Skeletal muscle cell (primary cell): ENCODE measurements around the gene JADE2.
"Not testable (repeated sequence)": the region's sequence is repeated elsewhere in the genome, so short reads cannot be mapped to it uniquely, and the experiment has no call there.

ENCODE experiments used
- DNase-seq: peaks from one replicate; pipeline ENCODE4 v3.0.0-alpha.2; 2010; ENCODE audit warnings: low read depth
- H3K4me3 ChIP-seq: 2 replicates; pipeline ENCODE4 v1.5.1; 2011; ENCODE audit warnings: low read depth, mild to moderate bottlenecking, control low read depth, low read length, moderate library complexity

JADE2 gene

DNA sequence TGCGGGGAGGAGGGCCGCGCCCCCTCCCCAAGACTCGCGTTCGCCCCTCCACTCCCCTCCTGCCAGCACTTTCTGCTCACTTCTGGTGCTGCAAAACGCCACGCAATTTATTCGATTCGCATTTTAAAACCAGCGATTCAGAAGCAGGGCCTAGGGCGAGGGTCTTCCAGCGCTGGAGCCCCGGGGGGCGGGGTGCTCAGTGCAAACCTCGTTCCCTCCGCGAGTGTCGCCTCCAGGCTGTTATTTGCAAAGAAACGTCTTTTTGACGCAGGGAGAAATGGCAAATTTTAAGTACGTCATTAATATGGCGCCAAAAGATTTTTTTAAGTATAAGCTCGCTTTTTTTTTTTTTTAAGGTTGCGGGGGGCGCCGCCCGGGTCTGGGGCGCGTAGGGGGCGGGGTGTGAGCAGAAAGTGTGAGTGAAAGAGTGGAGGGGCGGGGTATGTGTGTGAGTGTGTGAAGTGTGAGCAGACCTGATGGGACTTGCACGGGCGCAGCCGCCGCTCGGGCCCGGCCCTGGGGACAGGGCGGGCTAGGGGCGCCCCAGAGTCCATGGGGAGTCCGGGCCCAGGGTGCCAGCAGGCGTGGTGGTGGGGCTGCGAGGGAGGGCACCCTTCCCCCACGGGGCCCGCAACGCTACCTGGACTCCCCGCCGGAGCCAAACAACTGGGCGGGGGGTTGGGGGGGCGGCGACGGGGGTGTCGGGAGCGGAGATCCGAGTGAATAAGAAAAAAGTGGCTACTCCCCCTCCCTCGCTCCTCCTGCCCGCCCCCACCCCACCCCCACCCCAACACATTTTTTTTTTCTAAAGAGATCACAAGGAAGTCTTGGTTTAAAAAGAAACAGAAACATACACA lies at the start of gene JADE2:
JADE2 (plus strand) TSS at position 845 of the 857 bp plus-strand sequence. CDS start 10,188 bp downstream, outside the sequence.
- DNase-seq = no peak
- peak within 1 kb of the TSS; percentile 77 for H3K4me3 ChIP-seq

DNA sequence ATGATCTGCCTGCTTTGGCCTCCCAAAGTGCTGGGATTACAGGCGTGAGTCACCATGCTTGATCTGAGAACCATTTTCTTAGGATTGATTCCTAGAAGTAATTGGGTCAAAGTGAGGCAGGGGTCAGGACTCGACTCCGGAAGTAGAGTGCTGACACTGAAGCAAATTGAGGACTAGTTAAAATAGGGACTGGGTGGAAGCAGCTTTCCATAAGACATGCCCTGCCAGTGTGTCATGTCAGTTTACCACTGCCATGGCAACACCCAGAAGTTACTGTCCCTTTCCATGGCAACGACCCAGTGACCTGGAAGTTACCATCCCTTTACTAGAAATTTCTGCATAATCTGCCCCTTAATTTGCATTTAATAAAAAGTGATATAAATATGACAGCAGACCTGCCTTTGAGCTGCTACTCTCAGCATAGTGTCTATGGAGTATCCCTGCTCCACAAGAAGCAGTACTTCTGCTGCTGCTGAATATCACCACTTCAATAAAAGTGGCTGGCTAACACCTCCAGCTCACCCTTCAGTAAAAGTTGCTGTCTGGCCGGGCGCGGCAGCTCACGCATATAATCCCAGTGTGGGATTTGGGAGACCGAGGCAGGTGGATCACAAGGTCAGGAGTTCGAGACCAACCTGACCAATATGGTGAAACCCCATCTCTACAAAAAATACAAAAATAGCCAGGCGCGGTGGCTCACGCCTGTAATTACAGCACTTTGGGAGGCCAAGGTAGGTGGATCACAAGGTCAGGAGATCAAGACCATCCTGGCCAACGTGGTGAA lies 47.8 kb upstream of the JADE2 start:
- DNase-seq = no peak

DNA sequence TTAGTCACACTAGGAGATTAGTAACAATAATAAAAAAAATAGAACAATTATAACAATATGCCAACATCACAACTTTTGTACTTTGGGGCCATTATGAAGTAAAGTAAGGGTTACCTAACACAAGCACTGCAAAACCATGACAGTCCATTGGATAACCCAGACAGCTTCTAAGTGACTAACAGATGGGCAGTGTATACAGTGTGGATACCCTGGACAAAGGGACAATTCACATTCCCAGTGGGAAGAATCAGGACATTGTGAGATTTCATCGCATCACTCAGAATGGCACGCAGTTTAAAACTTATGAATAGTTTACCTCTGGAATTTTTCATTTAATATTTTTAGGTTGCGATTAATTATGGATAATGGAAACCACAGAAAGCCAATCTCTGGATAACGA lies 45.6 kb upstream of the JADE2 start:
- no peak for DNase-seq

More for the DNA sequence above, 47.8 kb upstream of the JADE2 start:
- no peak overlapping the region for H3K4me3 ChIP-seq

DNA sequence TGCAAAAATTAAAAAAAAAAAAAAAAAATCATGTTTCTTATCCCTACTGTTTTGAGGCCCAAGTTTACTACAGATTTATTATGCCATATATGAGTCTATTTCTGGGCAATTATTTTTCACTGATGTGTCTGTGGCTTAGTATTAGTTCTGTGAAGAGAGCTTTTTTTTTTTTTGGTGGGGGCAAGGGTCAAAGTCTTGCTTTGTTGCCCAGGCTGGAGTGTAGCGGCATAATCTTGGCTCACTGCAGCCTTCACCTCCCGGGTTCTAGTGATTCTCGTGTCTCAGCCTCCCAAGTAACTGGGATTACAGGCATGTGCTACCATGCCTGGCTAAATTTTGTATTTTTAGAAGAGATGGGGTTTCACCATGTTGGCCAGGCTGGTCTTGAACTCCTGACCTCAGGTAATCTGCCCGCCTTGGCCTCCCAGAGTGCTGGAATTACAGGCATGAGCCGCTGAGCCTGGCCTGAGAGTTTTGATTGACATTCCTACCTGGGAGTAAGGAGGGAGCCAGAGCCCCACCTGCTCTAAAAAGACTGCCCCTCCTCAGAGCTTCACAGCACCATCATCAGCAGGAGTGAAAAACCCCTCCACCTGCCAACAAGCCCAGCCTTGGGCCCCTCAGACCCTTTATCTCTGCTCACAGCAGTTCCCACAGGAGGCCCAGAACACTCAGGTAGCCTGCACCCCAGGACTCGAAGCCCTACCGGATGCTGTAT lies 36.1 kb upstream of the JADE2 start:
- no peak for DNase-seq
- H3K4me3 ChIP-seq = no peak overlapping the region

More for the DNA sequence above, 45.6 kb upstream of the JADE2 start:
- H3K4me3 ChIP-seq = no peak overlapping the region

DNA sequence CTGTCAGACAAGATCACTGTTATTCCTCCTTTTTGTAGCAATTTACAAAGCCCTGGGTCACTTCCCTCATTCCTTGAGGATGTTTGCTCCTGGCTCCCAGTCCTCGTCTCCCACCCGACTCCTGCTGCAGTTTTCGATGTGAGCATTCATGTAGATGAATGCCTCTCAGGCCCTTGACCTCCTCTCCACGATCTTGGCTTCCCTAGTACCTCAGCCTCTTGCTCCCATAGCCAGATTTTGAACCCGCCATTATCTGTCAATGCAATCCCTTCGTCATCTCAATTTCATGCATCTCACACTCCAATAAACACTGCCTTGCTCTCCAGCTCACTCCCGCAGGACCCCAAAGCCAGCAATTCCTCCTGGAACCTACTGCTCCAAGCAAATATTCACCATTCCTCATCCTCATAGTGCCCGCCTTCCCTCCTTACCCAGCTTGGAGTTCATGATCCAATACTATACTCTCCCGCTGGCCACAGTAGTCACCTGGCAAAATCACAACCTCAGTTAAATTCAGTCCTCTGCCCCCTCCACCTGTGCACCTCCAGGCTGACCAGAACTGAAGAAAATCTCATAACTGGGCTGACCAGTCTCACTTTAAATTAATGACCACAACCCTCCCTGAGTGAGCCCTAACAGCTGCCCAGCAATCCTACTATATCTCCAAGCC lies 35.1 kb upstream of the JADE2 start:
- no peak overlapping the region for H3K4me3 ChIP-seq
- DNase-seq = no peak

DNA sequence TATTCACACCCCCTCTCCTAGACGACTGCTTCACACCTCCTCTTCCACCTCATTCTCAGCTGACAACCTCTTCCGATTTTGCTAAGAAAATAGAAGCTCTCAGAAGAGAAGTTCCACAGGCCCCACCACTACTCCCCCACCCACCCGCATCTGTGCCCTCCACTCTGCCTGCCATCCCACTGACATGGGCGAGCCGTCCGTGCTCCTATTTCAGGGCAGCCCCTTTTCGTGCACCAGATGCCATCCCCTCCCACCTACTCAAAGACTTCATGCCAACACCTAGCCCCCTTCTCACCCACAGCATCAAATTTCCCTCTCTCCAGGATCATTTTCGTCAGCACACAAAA lies 34.6 kb upstream of the JADE2 start:
- no peak overlapping the region for H3K4me3 ChIP-seq
- DNase-seq = no peak

DNA sequence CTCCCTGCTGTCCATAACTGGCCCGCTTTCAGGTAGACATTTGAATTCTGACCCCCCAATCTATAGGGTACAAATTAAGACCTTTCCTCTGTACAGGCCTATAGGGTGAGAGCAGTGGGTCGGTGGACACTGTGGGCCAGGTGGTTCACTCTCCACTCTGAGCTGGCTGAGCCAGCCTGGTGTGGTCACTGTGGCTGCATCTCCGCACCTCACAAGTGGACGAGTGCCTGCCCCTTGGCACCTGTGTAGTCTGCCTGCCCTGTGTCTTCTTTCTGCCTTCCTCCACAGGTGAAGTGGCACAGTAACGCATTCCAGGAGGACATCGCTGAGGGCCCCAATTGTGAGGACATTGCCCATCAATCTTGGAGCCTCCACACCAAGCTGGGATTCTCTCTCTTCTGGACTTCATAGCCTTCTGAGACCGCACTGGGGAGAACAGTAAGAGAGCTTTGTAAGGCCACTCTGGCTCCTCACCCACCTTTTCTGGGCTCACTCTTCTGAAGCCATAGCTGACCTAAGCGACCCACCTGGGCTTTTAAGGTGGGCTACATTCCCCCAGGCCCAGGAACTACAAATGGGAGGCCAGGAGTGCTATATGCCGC lies 33.5 kb upstream of the JADE2 start:
- H3K4me3 ChIP-seq = no peak overlapping the region
- no peak for DNase-seq

DNA sequence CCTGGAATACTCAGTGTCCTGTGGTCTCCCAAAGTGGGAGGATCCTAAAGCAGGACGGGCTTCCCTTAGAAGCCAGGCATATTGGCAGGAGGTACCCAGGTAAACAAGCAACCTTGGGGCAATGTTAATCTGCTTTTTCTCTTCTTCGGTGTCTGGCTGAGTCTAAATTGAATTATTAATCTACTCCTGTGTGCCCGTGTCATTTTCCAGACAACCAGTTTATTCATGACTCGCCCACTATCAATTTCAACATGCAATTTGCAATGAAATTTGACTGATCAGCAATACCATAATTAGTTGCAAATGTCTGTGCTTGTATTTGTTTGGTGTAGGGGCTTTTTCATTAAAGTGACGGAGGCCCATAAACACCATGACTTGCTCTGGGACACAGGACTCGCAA lies 32.9 kb upstream of the JADE2 start:
- no peak overlapping the region for H3K4me3 ChIP-seq
- no peak for DNase-seq

DNA sequence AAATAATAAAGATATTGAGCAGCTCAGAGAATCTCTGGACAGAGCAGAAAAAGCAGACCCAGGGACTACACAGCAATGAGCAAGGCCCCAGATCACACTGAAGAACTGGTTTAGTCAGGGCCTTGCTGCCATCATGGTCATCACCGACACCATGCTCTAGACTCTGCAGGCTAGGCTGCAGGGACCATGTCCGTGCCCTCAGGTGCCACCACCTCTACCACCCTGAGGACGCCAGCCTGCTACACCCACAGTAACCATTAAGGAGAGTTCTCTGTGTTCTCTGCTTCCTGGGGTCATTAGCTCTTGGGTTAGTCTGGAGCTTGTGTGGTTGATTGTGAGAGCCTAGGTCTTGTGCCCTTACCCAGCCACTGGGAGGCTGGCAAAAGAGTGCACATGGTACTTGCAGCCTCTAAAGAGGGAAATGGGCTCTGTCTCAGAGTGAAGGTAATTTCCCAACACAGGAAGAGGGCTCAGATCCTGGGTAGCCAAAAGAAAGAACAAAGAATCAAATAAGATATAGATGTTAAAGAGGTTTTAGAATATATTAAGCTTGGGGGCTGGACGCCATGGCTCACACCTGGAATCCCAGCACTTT lies 31.9 kb upstream of the JADE2 start:
- no peak for DNase-seq
- H3K4me3 ChIP-seq = no peak overlapping the region

DNA sequence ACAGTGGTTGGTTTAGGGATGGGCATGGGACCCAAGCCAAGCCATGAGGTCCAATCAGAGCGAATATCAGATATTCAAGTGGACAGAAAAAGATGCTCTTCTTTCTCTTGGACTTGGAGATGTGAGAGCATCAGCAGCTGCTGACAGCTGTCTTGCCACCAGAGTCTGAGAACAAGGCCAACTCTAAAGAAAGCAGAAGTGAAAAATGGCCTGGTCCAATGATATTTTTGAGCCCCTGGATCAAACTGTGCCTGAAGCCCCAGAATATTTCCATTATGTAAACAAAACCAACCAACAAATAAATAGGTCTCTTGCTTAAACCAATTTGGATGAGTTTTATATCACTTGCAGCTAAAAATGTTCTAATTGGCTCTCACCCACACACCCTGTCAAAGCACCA lies 30.7 kb upstream of the JADE2 start:
- no peak overlapping the region for H3K4me3 ChIP-seq
- DNase-seq = no peak

DNA sequence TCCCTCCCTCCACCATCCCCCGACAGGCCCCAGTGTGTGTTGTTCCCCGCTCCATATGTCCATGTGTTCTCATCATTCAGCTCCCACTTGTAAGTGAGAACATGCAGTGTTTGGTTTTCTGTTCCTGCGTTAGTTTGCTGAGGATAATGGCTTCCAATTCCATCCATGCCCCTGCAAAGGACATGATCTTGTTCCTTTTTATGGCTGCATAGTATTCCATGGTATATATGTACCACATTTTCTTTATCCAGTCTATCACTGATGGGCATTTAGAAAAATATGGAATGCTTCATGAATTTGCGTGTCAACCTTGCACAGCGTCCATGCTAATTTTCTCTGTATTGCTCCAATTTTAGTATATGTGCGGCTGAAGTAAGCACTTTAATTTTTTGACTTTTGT lies 25.6 kb upstream of the JADE2 start:
- DNase-seq, H3K4me3 ChIP-seq: not testable (repeated sequence)

DNA sequence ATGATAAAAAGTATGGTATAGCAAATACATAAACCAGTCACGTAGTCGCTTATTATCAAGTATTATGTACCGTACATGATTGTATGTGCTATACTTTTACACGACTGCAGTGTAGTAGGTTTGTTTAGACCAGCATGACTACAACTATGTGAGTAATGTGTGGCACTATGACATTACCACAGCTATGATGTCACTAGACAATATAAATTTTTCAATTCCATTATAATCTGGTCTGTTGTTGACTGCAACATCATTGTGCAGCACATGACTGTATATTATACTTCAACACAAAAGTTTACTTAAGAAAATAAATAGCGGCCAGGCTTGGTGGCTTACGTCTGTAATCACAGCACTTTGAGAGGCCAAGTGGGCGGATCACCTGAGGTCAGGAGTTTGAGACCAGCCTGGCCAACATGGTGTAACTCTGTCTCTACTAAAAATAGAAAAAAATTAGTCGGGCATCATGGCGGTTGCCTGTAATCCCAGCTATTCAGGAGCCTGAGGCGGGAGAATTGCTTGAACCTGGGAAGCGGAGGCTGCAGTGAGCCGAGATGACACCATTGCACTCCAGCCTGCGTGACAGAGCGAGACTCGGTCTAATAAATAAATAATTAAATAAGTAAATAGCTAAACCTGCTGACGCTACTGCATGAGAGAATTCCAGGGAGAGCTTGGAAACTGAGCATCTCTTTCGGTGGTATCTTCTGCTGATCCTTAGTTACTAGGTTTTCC lies 24.6 kb upstream of the JADE2 start:
- H3K4me3 ChIP-seq = no peak overlapping the region
- no peak for DNase-seq

DNA sequence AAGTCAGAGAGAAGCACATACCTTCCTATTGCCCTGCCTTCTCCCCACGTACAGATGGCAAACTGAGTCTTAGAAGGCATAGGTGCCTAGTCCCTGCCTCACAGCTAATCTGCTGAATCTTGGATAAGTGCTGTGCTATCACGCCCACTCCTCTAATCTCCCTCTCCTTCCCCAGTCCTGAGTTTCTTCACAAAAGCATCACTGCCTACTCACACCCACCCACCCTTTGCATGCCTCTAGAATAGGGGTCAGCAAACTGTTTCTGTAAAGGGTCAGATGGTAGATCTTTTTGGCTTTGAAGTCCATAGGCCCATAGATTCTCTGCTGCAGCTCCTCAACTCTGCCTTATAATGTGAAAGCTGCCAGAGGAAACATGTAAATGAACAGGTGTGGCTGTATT lies 23.2 kb upstream of the JADE2 start:
- H3K4me3 ChIP-seq = no peak overlapping the region

DNA sequence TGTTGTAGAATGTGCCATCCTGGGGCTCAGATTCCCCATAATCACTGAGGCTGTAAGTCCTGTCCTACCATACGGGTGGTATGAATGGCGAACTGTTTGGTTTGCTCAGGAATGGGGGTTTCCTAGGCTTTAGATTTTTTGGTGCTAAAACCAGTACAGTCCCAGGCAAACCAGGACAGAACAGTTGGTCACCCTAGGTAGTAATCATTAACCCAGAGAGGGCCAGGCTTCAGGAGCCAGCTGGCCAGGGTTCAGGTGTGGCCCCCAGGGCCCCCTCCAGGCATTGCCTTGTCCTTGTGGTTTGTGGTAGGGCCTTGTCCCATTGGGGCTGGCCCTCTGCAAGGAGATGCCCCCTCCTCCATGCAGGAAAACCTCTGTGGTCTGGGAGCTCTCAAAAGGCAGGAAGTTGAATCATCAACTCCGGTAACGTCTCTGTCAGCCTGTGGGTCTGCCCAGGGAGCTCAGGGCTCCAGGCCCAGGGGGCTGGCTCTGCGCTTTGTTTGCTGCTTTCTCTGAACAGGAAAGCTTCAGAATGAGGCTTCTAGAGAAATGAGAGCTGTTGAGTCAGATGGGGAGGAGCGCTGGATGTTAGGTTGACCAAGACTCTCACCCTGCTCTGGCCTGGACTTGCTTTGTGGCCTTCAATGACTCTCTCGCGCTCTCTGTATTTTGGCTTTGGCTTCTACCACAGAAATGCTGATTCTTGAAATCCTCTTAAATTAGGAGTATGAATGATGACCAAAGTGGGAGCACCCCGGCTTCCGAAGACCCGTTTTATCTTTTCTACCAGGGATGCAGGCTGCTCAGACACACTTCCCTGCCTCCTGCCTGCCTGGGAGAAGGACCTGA lies 22.2 kb upstream of the JADE2 start:
- H3K4me3 ChIP-seq = no peak overlapping the region
- DNase-seq = peak; percentile 94

More for the DNA sequence above, 23.2 kb upstream of the JADE2 start:
- no peak for DNase-seq

DNA sequence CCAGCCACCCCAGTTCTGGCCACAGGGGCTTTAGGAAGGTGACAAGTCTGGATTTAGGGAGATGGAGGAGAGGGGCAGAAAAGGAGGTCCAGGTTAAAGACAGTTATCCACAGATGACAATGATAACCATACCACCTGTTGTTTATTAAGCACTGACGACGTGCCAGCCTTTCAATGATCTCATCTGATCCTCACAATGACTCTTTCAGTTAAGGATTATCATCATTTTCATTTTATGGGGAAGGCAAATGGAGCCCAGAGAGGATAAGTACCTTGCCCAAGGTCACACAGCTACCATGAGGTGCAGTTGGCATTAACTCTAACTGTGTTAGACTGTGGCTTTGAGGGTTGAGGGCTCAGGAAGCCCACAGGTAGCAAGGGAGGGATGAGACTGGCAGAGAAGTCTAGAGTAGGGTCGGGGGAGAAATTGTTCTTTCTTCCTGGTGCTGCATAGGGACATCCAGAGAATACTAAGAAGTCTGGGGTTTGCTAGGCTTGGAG lies 21.5 kb upstream of the JADE2 start:
- no peak overlapping the region for H3K4me3 ChIP-seq
- no peak for DNase-seq

DNA sequence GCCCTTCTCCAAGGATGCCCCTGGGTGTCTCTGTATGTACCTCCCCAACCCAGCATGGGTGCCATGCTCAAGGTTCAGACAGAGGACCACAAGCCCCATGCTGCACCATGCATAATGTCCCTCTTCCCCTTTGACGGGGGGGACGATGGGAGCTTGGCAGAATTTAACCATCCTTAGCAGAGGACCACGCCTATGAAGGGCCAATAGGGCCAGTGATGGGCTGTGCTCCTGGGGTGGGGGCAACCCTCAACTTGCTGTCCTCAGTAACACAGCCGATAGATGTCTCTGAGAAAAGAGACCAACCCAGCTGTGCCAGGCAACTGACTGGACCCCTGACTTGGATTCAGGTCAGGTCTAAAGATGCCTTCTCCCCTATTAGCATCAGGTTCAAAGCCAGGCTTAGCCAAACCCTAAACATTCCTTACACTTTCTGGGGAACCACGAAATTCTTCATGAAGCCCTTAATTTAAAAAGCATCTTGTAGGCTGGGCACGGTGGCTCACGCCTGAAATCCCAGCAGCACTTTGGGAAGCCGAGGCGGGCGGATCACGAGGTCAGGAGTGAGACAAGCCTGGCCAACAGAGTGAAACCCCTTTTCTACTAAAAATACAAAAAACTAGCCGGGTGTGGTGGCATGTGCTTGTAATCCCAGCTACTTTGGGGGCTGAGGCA lies 20.7 kb upstream of the JADE2 start:
- H3K4me3 ChIP-seq = no peak overlapping the region
- DNase-seq = no peak
